Esophagus squamous epithelium (tissue), 5 donors: ENCODE measurements around the gene SYT3. TPM values are rescaled to one million over a fixed set of nuclear protein-coding genes. Genes with fewer than 3 reads are reported as not detected.
"Not testable (repeated sequence)": the region's sequence is repeated elsewhere in the genome, so short reads cannot be mapped to it uniquely, and the experiment has no call there.

Experiments used
- DNase-seq: peaks from one replicate; lab custom pipeline; 2025; lab: John Stamatoyannopoulos, UW
- H3K27ac ChIP-seq, 4 donors: fragments of 200-600 bp; sonication (generic); one replicate each; pipeline ENCODE4 v1.5.1; 2016 to 2019; ENCODE audit warnings: mild to moderate bottlenecking in 1 of 4
- H3K27me3 ChIP-seq, 4 donors: fragments of 200-600 bp; sonication (generic); 1 replicate in 3 of 4; 2 replicates in 1 of 4; pipeline versions ENCODE4 v1.5.1 to v1.6.0; 2017 to 2021; ENCODE audit warnings: antibody characterized with exemption in 1 of 4
- H3K36me3 ChIP-seq, 3 donors: fragments of 200-600 bp; sonication (generic); one replicate each; pipeline ENCODE4 v1.5.1; 2016 to 2019
- H3K4me1 ChIP-seq, 3 donors: fragments of 200-600 bp; sonication (generic); one replicate each; pipeline ENCODE4 v1.5.1; 2017 to 2019
- H3K4me3 ChIP-seq, 4 donors: fragments of 200-600 bp; sonication (generic); 1 replicate in 3 of 4; 2 replicates in 1 of 4; pipeline ENCODE4 v1.5.1; 2016 to 2019; ENCODE audit warnings: mild to moderate bottlenecking in 2 of 4, moderate library complexity in 1 of 4
- H3K9me3 ChIP-seq, 3 donors: fragments of 200-600 bp; sonication (generic); one replicate each; pipeline ENCODE4 v1.5.1; 2016 to 2019
- POLR2A ChIP-seq, 4 donors: fragments of 450-650 bp; IDR thresholded peaks; one replicate each; pipeline ENCODE4 v1.6.1; 2017; ENCODE audit warnings: antibody characterized with exemption in 4 of 4, mild to moderate bottlenecking in 4 of 4, moderate library complexity in 3 of 4
- WGBS, 2 donors: methylation state at CpG; one replicate each; pipeline ENCODE4 v1.1.5; 2018; 5-methylcytosine and 5-hydroxymethylcytosine counted together
- intact Hi-C: fragments of 100-400 bp; cut with DNase I; formaldehyde crosslinking; loops from one replicate; pipeline ENCODE4 v1.15.0; 2022
- total RNA-seq, 4 donors: library from RNA; depleted of rRNA; stranded (reverse); fragments of >200 nt; gene quantifications; one replicate each; pipeline ENCODE4 v1.1.0, GENCODE V29; 2016
- TF ChIP-seq, protein P1 (sequence below), 6 experiments: fragments of 450-650 bp in 4 of 6; fragments of 200-600 bp in 2 of 6; sonication (generic) in 2 of 6; IDR thresholded peaks; one replicate each; pipeline ENCODE4 v1.5.1; 2016 to 2019; ENCODE audit warnings: antibody characterized with exemption in 6 of 6, mild to moderate bottlenecking in 4 of 6, moderate library complexity in 4 of 6
- donor health status: DM: yes; HTN: yes; CAD: no.

SYT3 gene
- total RNA-seq, 4 donors from 2014 or later, result 0.53 to 2.2 TPM; not detected in 2

- Histone ChIP-seq H3K36me3 (no peaks in the 10 kb centered on the region), H3K4me3 (no peak overlapping the region), H3K4me1 (peaks cover 0 to 5% (median 0%) of the 10 kb centered on the region in 3 donors), H3K9me3 (no peaks in the 10 kb centered on the region), H3K27ac (no peak overlapping the region), H3K27me3 (peaks cover 0 to 67% (median 0%) of the 10 kb centered on the region in 4 donors)
- intact Hi-C loops, result loop anchor here (5.0 kb wide), 1 partner anchor 180 kb away; no protein-coding TSS in a partner anchor
- TF ChIP-seq, protein P1, sequence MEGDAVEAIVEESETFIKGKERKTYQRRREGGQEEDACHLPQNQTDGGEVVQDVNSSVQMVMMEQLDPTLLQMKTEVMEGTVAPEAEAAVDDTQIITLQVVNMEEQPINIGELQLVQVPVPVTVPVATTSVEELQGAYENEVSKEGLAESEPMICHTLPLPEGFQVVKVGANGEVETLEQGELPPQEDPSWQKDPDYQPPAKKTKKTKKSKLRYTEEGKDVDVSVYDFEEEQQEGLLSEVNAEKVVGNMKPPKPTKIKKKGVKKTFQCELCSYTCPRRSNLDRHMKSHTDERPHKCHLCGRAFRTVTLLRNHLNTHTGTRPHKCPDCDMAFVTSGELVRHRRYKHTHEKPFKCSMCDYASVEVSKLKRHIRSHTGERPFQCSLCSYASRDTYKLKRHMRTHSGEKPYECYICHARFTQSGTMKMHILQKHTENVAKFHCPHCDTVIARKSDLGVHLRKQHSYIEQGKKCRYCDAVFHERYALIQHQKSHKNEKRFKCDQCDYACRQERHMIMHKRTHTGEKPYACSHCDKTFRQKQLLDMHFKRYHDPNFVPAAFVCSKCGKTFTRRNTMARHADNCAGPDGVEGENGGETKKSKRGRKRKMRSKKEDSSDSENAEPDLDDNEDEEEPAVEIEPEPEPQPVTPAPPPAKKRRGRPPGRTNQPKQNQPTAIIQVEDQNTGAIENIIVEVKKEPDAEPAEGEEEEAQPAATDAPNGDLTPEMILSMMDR (IDR thresholded peaks at IDR 0.05), result no peak
- 78 to 82% methylated on average over 5 of the region's 5 CpGs for WGBS, 2 donors
- no peak for DNase-seq
Measured at GRCh38 chr19:50602089-50602422, 37.6 kb downstream of the SYT3 start.

- H3K9me3 ChIP-seq, result no peaks in the 10 kb centered on the region
- H3K27ac ChIP-seq, result no peak overlapping the region
- H3K36me3 ChIP-seq, result no peaks in the 10 kb centered on the region
- intact Hi-C loops, result loop anchor here (5.0 kb wide), 1 partner anchor 181 kb away; no protein-coding TSS in a partner anchor
- WGBS, 2 donors, result 68 to 72% methylated on average over 11 of the region's 11 CpGs
- H3K4me3 ChIP-seq, result no peak overlapping the region
- peaks cover 0 to 5% (median 0%) of the 10 kb centered on the region in 3 donors for H3K4me1 ChIP-seq
- peaks cover 0 to 63% (median 0%) of the 10 kb centered on the region in 4 donors for H3K27me3 ChIP-seq
- DNase-seq, result no peak
- TF ChIP-seq POLR2A (IDR thresholded peaks at IDR 0.05), result no peak
- TF ChIP-seq, protein P1 (IDR thresholded peaks at IDR 0.05), result no peak
Measured at GRCh38 chr19:50601407-50602088, 38.1 kb downstream of the SYT3 start.

- H3K27ac ChIP-seq, result no peak overlapping the region
- no peak for TF ChIP-seq POLR2A (IDR thresholded peaks at IDR 0.05)
- TF ChIP-seq, protein P1 (IDR thresholded peaks at IDR 0.05), result no peak
- H3K4me1 ChIP-seq, result no peaks in the 10 kb centered on the region
- peaks cover 0 to 54% (median 0%) of the 10 kb centered on the region in 4 donors for H3K27me3 ChIP-seq
- no peak for DNase-seq
- intact Hi-C loops, result no loop called here
- WGBS, 2 donors, result 82% methylated on average over 9 of the region's 9 CpGs
- H3K36me3 ChIP-seq, result no peaks in the 10 kb centered on the region
- no peaks in the 10 kb centered on the region for H3K9me3 ChIP-seq
- no peak overlapping the region for H3K4me3 ChIP-seq
Measured at GRCh38 chr19:50599427-50599826, 40.3 kb downstream of the SYT3 start.

- WGBS, 2 donors, result 51 to 67% methylated on average over 3 of the region's 3 CpGs
Measured at GRCh38 chr19:50590191-50590590, 49.5 kb downstream of the SYT3 start.

GRCh38 chr19:50581795-50582660, 57.7 kb downstream of the SYT3 start:
- H3K4me3 ChIP-seq, H3K4me1 ChIP-seq, DNase-seq, intact Hi-C loops, H3K9me3 ChIP-seq, H3K36me3 ChIP-seq, H3K27ac ChIP-seq: not testable (repeated sequence)
- peaks cover 0 to 28% (median 0%) of the 10 kb centered on the region in 4 donors for H3K27me3 ChIP-seq
- 62 to 73% methylated on average over 9 to 11 of the region's 24 CpGs for WGBS, 2 donors

More at GRCh38 chr19:50590191-50590590, 49.5 kb downstream of the SYT3 start:
- H3K9me3 ChIP-seq, result no peaks in the 10 kb centered on the region
- H3K4me3 ChIP-seq, result no peak overlapping the region
- H3K36me3 ChIP-seq, result no peaks in the 10 kb centered on the region
- DNase-seq, result no peak
- peaks cover 0 to 45% (median 0%) of the 10 kb centered on the region in 4 donors for H3K27me3 ChIP-seq
- TF ChIP-seq, protein P1 (IDR thresholded peaks at IDR 0.05), result no peak
- no peak for TF ChIP-seq POLR2A (IDR thresholded peaks at IDR 0.05)
- intact Hi-C loops, result no loop called here
- H3K4me1 ChIP-seq, result no peaks in the 10 kb centered on the region
- H3K27ac ChIP-seq, result no peak overlapping the region
